Activated CD8-positive, alpha-beta T cell treated with anti-CD3 and anti-CD28 coated beads, Interleukin-2, amount 10 ng/mL, durations not matched to agents 7 days and 5 days (primary cell): ENCODE data around the gene NSUN6. TPM values are rescaled to one million over a fixed set of nuclear protein-coding genes. Genes with fewer than 3 reads are reported as not detected.
A peak's percentile ranks its signal among the peaks of the same experiment; 100 is the strongest.

ENCODE experiments used
- ATAC-seq: fragments of 150-1000 bp; cut with Tn5 transposase; one replicate; pipeline ENCODE4 v1.10.0; 2021; ENCODE audit warnings: moderate library complexity
- CTCF ChIA-PET: fragments of 350-600 bp; sonication (Branson Sonifier 250); formaldehyde crosslinking; loops from one replicate; lab custom pipeline; 2021; ENCODE audit warnings: antibody characterized with exemption; lab: Charles Lee
- POLR2A ChIA-PET: fragments of 350-600 bp; sonication (Branson Sonifier 250); formaldehyde crosslinking; loops from one replicate; lab custom pipeline; 2021; ENCODE audit warnings: antibody characterized with exemption; lab: Charles Lee
- DNase-seq: peaks from one replicate; pipeline ENCODE4 v3.0.0-alpha.2; 2020
- H3K27ac Mint-ChIP-seq: one replicate; pipeline ENCODE4 v1.8.0; 2021; ENCODE audit warnings: mild to moderate bottlenecking, mixed read lengths
- H3K27me3 Mint-ChIP-seq: one replicate; pipeline ENCODE4 v1.8.0; 2021; ENCODE audit warnings: low read depth, mixed read lengths
- H3K36me3 Mint-ChIP-seq: one replicate; pipeline ENCODE4 v1.8.0; 2021; ENCODE audit warnings: low read depth, mixed read lengths
- H3K4me1 Mint-ChIP-seq: one replicate; pipeline ENCODE4 v1.8.0; 2021; ENCODE audit warnings: low read depth, mixed read lengths
- H3K4me3 Mint-ChIP-seq: one replicate; pipeline ENCODE4 v1.8.0; 2021; ENCODE audit warnings: mild to moderate bottlenecking, mixed read lengths
- H3K9me3 Mint-ChIP-seq: one replicate; pipeline ENCODE4 v1.8.0; 2022; ENCODE audit warnings: mixed read lengths; ENCODE audit not compliant: insufficient read depth
- total RNA-seq, 2 experiments: library from RNA; stranded (reverse); gene quantifications; one replicate each; pipeline ENCODE4 v1.2.3, GENCODE V29; 2021

Gene NSUN6, protein sequence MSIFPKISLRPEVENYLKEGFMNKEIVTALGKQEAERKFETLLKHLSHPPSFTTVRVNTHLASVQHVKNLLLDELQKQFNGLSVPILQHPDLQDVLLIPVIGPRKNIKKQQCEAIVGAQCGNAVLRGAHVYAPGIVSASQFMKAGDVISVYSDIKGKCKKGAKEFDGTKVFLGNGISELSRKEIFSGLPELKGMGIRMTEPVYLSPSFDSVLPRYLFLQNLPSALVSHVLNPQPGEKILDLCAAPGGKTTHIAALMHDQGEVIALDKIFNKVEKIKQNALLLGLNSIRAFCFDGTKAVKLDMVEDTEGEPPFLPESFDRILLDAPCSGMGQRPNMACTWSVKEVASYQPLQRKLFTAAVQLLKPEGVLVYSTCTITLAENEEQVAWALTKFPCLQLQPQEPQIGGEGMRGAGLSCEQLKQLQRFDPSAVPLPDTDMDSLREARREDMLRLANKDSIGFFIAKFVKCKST
- 10 to 100 TPM; 21.2 to 24.6 TPM for total RNA-seq

DNA sequence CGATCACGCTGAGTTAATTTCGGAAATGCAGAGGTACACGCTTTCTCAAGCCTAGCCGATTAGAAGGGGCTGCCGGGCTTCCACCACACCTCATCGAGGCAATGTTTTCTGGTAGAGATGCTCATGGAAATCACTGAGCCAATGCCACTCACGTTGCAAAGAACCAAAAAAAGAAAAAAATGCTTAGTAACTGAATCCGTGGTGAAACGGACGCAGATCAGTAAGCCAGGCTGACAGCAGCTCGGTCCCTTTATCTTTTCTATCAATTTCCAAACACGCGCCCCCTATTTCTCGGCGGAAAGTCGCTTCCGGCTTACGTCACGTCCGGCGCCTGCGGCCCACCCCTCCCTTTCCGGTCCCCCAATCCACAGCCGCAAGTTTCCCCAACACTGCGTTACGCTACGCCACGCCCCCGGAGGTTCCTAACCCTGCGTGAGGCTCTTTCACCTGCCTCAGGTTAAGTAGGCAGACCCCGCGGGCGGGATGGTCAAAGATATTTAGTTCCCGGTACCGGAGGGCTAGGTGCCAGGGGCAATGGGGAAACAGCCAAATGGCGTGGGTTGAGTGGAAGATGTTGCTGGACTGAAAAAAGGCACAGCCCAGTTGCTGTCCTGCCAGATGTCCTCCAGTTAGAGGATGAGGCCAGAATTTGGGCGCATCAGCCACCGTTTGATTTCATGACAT is at the start of gene NSUN6:
TSS of gene NSUN6 (minus strand) at position 264 of the 684 bp plus-strand sequence. CDS start 384 bp downstream, outside the sequence.
- peak within 1 kb of the TSS; percentile 90 for H3K4me3 Mint-ChIP-seq
- POLR2A ChIA-PET, result interaction anchor here (4.3 kb wide), 1 partner anchor 9 kb away, joined by 56 read pairs; the partner anchor contains the start of gene ARL5B
- DNase-seq (peak; percentile 95), ATAC-seq (peak; percentile 95)
- H3K9me3 Mint-ChIP-seq, result no peaks in the 10 kb centered on the region
- H3K36me3 Mint-ChIP-seq, result peaks cover 39% of the 10 kb centered on the region
- H3K27me3 Mint-ChIP-seq, result no peaks in the 10 kb centered on the region
- peak within 1 kb of the TSS; percentile 96 for H3K27ac Mint-ChIP-seq
- peaks cover 41% of the 10 kb centered on the region for H3K4me1 Mint-ChIP-seq
- CTCF ChIA-PET, result no interaction called here

DNA sequence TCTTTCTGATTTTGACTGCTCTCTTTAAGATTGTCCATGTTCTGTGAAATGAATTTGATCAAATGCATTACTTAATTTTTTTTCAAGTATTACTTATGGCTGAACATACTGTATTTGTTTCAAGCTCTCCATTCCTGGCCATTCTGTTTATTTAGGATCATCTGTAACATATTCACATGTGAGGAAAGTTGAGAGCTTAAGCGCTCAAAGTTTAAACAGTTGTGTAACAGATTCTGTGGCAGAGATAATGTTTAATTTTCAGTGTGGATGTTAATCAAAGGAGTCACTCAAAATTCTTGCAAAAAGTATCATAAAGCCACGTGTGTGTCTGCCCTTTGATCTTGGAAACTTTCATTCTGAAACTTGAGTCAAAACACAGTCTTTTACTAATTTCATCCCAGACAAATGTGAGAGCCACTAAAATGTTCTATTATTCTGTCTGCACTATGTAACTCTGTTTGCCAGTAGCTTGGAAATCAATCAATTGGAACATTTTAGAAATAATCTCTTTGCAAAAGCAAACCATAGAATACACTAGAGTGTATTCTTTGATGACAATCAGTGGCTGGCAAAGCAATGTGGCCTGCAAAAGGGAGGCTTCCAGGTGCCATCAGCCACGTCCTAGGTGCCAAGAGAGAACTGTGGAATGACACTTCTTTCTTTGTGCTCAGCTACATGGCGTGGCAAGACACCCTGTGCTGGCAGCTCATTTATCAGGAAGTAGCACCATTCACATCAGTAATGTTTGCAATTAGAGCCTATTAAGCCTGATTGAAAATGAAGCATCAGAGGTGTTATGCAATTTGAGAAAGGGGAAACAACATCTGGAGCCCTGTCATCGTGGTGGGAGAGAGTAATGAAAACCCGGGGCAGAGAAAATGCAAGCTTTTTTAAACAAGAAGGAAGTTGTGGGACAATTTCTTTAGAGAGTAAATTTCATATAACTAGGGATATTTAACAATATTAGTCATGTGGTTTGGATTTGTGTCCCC is 48.8 kb upstream of the NSUN6 start:
- ATAC-seq (no peak), DNase-seq (no peak)
- CTCF ChIA-PET, result no interaction called here
- POLR2A ChIA-PET, result no interaction called here
- H3K27me3 Mint-ChIP-seq, result no peaks in the 10 kb centered on the region
- H3K9me3 Mint-ChIP-seq, result no peaks in the 10 kb centered on the region
- H3K36me3 Mint-ChIP-seq, result no peaks in the 10 kb centered on the region
- H3K4me3 Mint-ChIP-seq, result no peak overlapping the region
- H3K4me1 Mint-ChIP-seq, result no peaks in the 10 kb centered on the region
- H3K27ac Mint-ChIP-seq, result no peak overlapping the region

DNA sequence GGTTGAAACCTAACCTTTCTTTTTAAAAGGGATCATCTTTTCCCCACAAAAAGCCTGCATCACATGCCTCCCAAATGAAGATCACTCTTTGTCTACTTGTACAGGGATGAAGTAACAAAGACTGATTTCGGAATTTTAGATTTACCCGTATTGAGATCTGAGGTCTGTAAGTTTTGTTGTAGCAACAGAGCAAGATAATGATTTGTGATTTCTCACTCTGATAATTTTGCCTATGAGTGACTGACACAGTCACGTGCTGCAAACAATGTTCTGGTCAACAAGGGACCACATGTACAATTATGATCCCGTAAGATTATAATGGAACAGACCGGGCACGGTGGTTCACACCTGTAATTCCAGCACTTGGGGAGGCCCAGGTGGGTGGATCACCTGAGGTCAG is 39.2 kb upstream of the NSUN6 start:
- Mint-ChIP-seq H3K27me3 (no peaks in the 10 kb centered on the region), H3K4me1 (no peaks in the 10 kb centered on the region), H3K9me3 (no peaks in the 10 kb centered on the region), H3K36me3 (no peaks in the 10 kb centered on the region), H3K4me3 (no peak overlapping the region), H3K27ac (no peak overlapping the region)
- POLR2A ChIA-PET, result no interaction called here
- CTCF ChIA-PET, result no interaction called here
- DNase-seq (no peak), ATAC-seq (no peak)

DNA sequence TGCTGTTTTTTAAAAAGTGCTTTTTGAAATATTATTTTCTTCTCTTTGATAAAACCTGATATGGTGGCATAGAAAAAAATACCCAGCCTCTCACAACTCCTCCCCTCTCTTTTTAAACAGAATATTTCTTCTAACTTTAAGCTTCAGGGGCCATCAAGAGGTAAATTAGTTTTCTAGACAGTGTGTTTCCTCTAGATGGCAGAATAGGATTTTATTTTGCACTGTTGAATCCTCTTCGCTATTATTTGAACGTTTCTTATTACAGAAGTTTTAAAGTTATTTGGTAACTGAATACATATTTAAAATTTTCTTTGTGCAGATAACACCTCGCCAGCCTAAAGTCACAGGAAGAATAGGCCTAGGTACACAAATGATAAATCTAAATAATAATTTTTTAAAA is 38.1 kb upstream of the NSUN6 start:
- POLR2A ChIA-PET, result no interaction called here
- Mint-ChIP-seq H3K27me3 (no peaks in the 10 kb centered on the region), H3K9me3 (no peaks in the 10 kb centered on the region), H3K4me1 (peaks cover 9% of the 10 kb centered on the region), H3K27ac (no peak overlapping the region), H3K36me3 (no peaks in the 10 kb centered on the region), H3K4me3 (no peak overlapping the region)
- DNase-seq, result no peak
- CTCF ChIA-PET, result no interaction called here
- ATAC-seq, result no peak

DNA sequence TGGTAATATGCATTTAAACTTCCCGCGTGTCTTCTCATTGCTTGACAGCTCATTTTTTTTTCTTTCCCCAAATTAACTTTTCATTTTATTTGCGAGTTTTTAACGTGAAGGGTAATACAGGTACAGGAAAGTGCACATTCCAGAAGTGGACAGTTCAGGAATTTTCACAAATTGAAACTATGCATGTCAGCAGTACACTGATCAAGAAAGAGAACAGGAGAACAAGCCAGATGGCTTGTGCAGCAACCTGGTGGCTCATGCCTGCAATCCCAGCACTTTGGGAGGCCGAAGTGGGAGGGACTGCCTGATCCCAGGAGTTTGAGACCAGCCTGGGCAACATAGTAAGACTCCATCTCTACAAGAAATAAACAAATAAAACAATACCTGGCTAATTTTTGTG is 36.3 kb upstream of the NSUN6 start:
- POLR2A ChIA-PET, result no interaction called here
- Mint-ChIP-seq H3K27ac (no peak overlapping the region), H3K36me3 (peaks cover 4% of the 10 kb centered on the region), H3K4me1 (peaks cover 13% of the 10 kb centered on the region), H3K9me3 (no peaks in the 10 kb centered on the region), H3K27me3 (no peaks in the 10 kb centered on the region), H3K4me3 (no peak overlapping the region)
- DNase-seq (no peak), ATAC-seq (no peak)
- CTCF ChIA-PET, result no interaction called here

DNA sequence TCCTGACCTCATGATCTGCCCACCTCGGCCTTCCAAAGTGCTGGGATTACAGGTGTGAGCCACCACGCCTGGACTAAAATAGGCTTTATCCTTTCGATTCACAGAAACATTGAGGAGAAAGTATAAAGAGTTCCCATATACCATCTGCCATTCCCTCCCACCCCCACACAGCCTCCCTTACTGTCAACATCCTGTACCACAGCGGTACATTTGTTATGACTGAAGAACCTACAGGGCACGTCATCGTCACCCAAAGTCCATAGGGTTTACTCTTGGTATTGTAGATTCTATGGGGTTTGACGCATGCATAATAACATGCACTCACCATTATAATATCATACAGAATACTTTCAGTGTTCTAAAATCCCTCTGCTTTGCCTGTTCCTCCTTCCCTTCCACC is 35.8 kb upstream of the NSUN6 start:
- CTCF ChIA-PET, result no interaction called here
- Mint-ChIP-seq H3K27me3 (no peaks in the 10 kb centered on the region), H3K4me1 (peaks cover 13% of the 10 kb centered on the region), H3K36me3 (peaks cover 4% of the 10 kb centered on the region), H3K27ac (no peak overlapping the region), H3K4me3 (no peak overlapping the region), H3K9me3 (no peaks in the 10 kb centered on the region)
- POLR2A ChIA-PET, result no interaction called here
- no peak for ATAC-seq
- DNase-seq, result no peak

DNA sequence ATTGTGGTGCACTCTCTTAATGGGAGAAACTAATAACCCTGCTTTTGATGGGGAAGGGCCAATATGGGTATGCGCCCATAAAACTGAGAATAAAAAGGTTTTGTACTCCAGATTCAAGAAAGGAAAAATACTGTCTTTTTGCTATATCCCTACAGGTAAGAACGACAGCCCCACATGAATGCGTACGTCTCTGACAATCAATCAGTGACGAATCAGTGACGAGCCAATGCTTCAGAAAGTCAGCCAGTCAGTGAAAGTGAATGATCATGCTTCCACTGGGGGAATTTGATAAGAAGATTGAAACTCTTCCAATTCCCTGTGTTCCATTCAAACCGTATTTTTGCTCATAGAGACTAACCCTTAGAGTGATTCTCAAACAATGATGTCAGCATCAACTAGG is 34.2 kb upstream of the NSUN6 start:
- no peak overlapping the region for H3K4me3 Mint-ChIP-seq
- peaks cover 13% of the 10 kb centered on the region for H3K4me1 Mint-ChIP-seq
- no peak overlapping the region for H3K27ac Mint-ChIP-seq
- DNase-seq (no peak), ATAC-seq (no peak)
- no peaks in the 10 kb centered on the region for H3K27me3 Mint-ChIP-seq
- POLR2A ChIA-PET, result no interaction called here
- CTCF ChIA-PET, result no interaction called here
- peaks cover 7% of the 10 kb centered on the region for H3K36me3 Mint-ChIP-seq
- no peaks in the 10 kb centered on the region for H3K9me3 Mint-ChIP-seq

DNA sequence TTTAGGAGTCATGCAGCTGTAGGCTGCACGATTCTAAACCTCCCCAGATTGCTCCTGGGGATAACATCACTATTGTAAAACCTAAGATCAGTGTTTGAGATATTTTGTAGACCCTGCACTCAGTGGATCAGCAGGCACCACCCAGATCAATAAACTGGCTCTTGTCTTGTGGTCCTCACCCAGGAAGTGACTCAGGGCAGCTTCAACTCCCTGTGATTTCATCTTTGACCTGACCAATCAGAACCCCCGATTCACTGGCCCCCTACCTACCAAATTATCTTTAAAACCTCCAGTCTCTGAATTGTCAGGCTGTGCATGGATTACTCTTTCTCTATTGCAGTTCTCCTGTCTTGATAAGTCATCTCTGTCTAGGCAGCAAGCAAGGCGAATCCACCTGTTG is 33.6 kb upstream of the NSUN6 start:
- Mint-ChIP-seq H3K4me3 (no peak overlapping the region), H3K27ac (no peak overlapping the region), H3K9me3 (no peaks in the 10 kb centered on the region), H3K36me3 (peaks cover 7% of the 10 kb centered on the region), H3K4me1 (peaks cover 13% of the 10 kb centered on the region), H3K27me3 (no peaks in the 10 kb centered on the region)
- no peak for ATAC-seq
- CTCF ChIA-PET, result no interaction called here
- POLR2A ChIA-PET, result no interaction called here
- DNase-seq, result no peak

DNA sequence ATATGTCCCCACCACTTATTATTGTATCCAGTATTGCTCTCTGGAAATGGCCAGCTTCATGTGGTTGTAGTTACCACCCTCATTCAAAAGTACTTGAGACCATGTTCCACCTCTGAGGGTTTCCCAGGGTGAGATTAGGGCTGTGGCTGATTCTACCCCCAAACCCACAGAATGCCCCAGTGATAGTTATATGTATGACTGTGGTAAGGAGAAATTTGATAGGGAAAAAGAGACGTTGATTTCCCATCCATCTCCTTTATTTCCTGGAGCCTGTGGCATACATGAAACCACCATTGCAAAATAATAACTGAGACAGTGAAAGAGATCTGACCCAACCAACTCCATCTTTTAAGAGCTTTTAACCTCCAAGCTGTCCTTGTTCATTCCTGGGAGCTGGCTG is 33.0 kb upstream of the NSUN6 start:
- Mint-ChIP-seq H3K9me3 (no peaks in the 10 kb centered on the region), H3K4me1 (peaks cover 13% of the 10 kb centered on the region), H3K4me3 (no peak overlapping the region), H3K36me3 (peaks cover 7% of the 10 kb centered on the region), H3K27ac (no peak overlapping the region), H3K27me3 (no peaks in the 10 kb centered on the region)
- POLR2A ChIA-PET, result no interaction called here
- CTCF ChIA-PET, result no interaction called here
- no peak for ATAC-seq
- no peak for DNase-seq

DNA sequence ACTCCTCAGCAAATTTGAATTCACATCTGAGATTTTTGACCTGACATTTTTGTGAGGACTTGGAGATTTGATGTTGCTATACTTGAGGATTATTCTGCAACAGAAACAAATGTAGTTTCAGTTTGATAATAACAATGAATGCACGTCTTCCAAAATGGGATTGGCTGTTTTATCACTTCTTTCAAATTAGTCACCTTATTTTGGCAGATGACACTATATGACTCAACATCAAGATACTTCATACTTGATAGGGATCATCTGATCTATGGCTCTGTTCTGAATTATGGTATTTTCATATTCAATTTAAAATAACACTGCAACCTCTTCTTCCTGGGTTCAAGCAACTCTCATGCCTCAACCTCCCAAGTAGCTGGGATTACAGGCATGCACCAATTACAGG is 32.0 kb upstream of the NSUN6 start:
- ATAC-seq, result no peak
- Mint-ChIP-seq H3K36me3 (peaks cover 7% of the 10 kb centered on the region), H3K4me1 (peaks cover 13% of the 10 kb centered on the region), H3K27me3 (no peaks in the 10 kb centered on the region), H3K4me3 (no peak overlapping the region), H3K9me3 (no peaks in the 10 kb centered on the region), H3K27ac (no peak overlapping the region)
- CTCF ChIA-PET, result no interaction called here
- DNase-seq, result no peak
- POLR2A ChIA-PET, result no interaction called here

DNA sequence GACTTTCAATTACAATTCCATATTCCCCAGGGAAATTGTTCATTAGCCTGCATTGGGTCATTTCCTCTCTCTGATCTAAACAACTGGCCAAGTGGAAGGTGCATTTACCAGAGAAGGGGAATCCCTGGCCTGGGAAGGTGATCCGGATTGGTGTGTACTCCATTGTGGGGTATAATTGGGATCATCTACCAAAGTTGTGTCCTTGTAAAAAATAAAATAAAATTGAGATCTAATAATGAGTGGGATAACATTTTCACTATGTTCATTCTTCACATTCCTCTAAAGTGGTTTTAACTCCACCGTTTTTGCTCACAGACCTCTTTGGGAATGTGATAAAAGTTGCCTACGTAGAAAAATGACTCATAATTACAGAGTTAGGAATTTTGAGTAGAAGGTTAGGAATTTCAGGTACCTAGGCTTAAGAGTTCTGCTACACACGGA is 30.6 kb upstream of the NSUN6 start:
- DNase-seq, result no peak
- Mint-ChIP-seq H3K36me3 (peaks cover 7% of the 10 kb centered on the region), H3K9me3 (no peaks in the 10 kb centered on the region), H3K27me3 (no peaks in the 10 kb centered on the region), H3K4me3 (no peak overlapping the region), H3K4me1 (peaks cover 13% of the 10 kb centered on the region), H3K27ac (no peak overlapping the region)
- ChIA-PET POLR2A (no interaction called here), CTCF (no interaction called here)
- no peak for ATAC-seq
